HCT116 (cell line): Measurements from ENCODE around the gene LPAR3. TPM values are rescaled to one million over a fixed set of nuclear protein-coding genes. Genes with fewer than 3 reads are reported as not detected.
"Not testable (repeated sequence)": the region's sequence is repeated elsewhere in the genome, so short reads cannot be mapped to it uniquely, and the experiment has no call there.

ENCODE experiments used
- ATAC-seq: fragments of 200-7000 bp; cut with Tn5 transposase; 2 replicates; pipeline ENCODE4 v1.9.1; 2020; ENCODE audit warnings: mild to moderate bottlenecking, moderate library complexity
- BruUV-seq: library from RNA; stranded (reverse); fragments of 400-500 nt; replicated peaks from 2 replicates; lab custom pipeline; 2021; lab: Mats Ljungman, UMichigan
- CTCF ChIA-PET: fragments of 300-600 bp; sonication (Branson Sonifier 250); formaldehyde crosslinking; loops from one replicate; lab custom pipeline; 2021; ENCODE audit warnings: antibody characterized with exemption; lab: Charles Lee
- POLR2A ChIA-PET: fragments of 300-600, 350-600 bp; sonication (Branson Sonifier 250); formaldehyde crosslinking; loops from one replicate; lab custom pipeline; 2021; ENCODE audit warnings: antibody characterized with exemption; lab: Charles Lee
- RAD21 ChIA-PET, 2 experiments: fragments of 300-600 bp; sonication (Branson Sonifier 250); formaldehyde crosslinking; loops; one replicate each; lab custom pipeline; 2023; ENCODE audit warnings: low total read pairs in 2 of 2; ENCODE audit not compliant: uncharacterized antibody in 2 of 2, unreplicated experiment in 2 of 2, low non-redundant PET in 1 of 2; lab: Charles Lee
- DNase-seq: peaks from one replicate; pipeline ENCODE4 v3.0.0-alpha.2; 2010; ENCODE audit warnings: low read depth, low spot score
- H2AFZ ChIP-seq: fragments of 200-600 bp; shearing (Covaris generic), sonication (generic); 2 replicates; pipeline ENCODE4 v1.6.1; 2017; ENCODE audit warnings: low read depth, mixed run types, mixed read lengths, antibody characterized with exemption, low read length; ENCODE audit not compliant: poor library complexity, severe bottlenecking
- H3K27ac ChIP-seq: 2 replicates; pipeline ENCODE4 v1.5.1; 2012; ENCODE audit warnings: low read depth, low read length
- H3K27me3 ChIP-seq: fragments of 200-600 bp; sonication (generic); 2 replicates; pipeline ENCODE4 v1.6.1; 2016; ENCODE audit warnings: mixed run types, low read length, mixed read lengths; ENCODE audit not compliant: insufficient read depth
- H3K36me3 ChIP-seq, 2 experiments: fragments of 200-500 bp in 1 of 2; fragments of 200-600 bp in 1 of 2; sonication (Bioruptor generic) in 1 of 2; sonication (generic) in 1 of 2; 2 replicates each; pipeline versions ENCODE4 v1.5.1 to v1.6.1; 2014 to 2016; ENCODE audit warnings: low read length in 2 of 2, inconsistent platforms in 1 of 2, mixed read lengths in 1 of 2, mixed run types in 1 of 2; ENCODE audit not compliant: insufficient read depth in 2 of 2, control insufficient read depth in 1 of 2
- H3K4me1 ChIP-seq, 2 experiments: fragments of 200-600 bp in 1 of 2; sonication (generic) in 1 of 2; 2 replicates each; pipeline versions ENCODE4 v1.5.1 to v1.6.1; 2012 to 2017; ENCODE audit warnings: low read length in 2 of 2, inconsistent platforms in 1 of 2, mild to moderate bottlenecking in 1 of 2, mixed read lengths in 1 of 2, mixed run types in 1 of 2, moderate library complexity in 1 of 2; ENCODE audit not compliant: insufficient read depth in 2 of 2, control insufficient read depth in 1 of 2
- H3K4me2 ChIP-seq: fragments of 200-600 bp; sonication (generic); 2 replicates; pipeline ENCODE4 v1.6.1; 2017; ENCODE audit warnings: mixed run types, low read length, mixed read lengths
- H3K4me3 ChIP-seq, 2 experiments: fragments of 200-600 bp in 1 of 2; sonication (generic) in 1 of 2; replicated peaks in 1 of 2; 2 replicates each; pipeline ENCODE4 v1.5.1; 2011 to 2016; ENCODE audit warnings: low read length in 2 of 2, control low read depth in 1 of 2, low read depth in 1 of 2, mild to moderate bottlenecking in 1 of 2, mixed read lengths in 1 of 2, mixed run types in 1 of 2
- H3K79me2 ChIP-seq: fragments of 200-600 bp; sonication (generic); 2 replicates; pipeline ENCODE4 v1.6.1; 2017; ENCODE audit warnings: mild to moderate bottlenecking, mixed run types, low read length, moderate library complexity, mixed read lengths; ENCODE audit not compliant: insufficient read depth
- H3K9ac ChIP-seq: fragments of 200-600 bp; sonication (generic); 2 replicates; pipeline ENCODE4 v1.6.1; 2016; ENCODE audit warnings: low read length, mixed read lengths
- H3K9me2 ChIP-seq: fragments of 200-600 bp; sonication (generic), shearing (Covaris generic); 2 replicates; pipeline ENCODE4 v1.6.1; 2017; ENCODE audit warnings: mixed run types, mild to moderate bottlenecking, moderate library complexity; ENCODE audit not compliant: insufficient read depth
- H3K9me3 ChIP-seq, 2 experiments: fragments of 200-500 bp in 1 of 2; fragments of 200-600 bp in 1 of 2; sonication (Bioruptor generic) in 1 of 2; sonication (generic) in 1 of 2; 2 replicates each; pipeline ENCODE4 v1.6.1; 2014 to 2017; ENCODE audit warnings: low read length in 2 of 2, mixed read lengths in 2 of 2, inconsistent platforms in 1 of 2, low read depth in 1 of 2, mild to moderate bottlenecking in 1 of 2, mixed run types in 1 of 2, moderate library complexity in 1 of 2; ENCODE audit not compliant: control insufficient read depth in 1 of 2, insufficient read depth in 1 of 2
- H4K20me1 ChIP-seq: fragments of 200-600 bp; sonication (generic), shearing (Covaris generic); 2 replicates; pipeline ENCODE4 v1.6.1; 2017; ENCODE audit warnings: mixed run types, mild to moderate bottlenecking, moderate library complexity; ENCODE audit not compliant: insufficient read depth
- CBX3 ChIP-seq: IDR thresholded peaks from 2 replicates; pipeline ENCODE4 v1.6.1; 2012; ENCODE audit warnings: low read depth
- ELF1 ChIP-seq: IDR thresholded peaks from 2 replicates; pipeline ENCODE4 v1.6.1; 2012; ENCODE audit warnings: low read depth, borderline replicate concordance
- FOSL1 ChIP-seq: IDR thresholded peaks from 2 replicates; pipeline ENCODE4 v1.6.1; 2012; ENCODE audit warnings: low read depth
- JUND ChIP-seq: IDR thresholded peaks from 2 replicates; pipeline ENCODE4 v1.6.1; 2012
- POLR2A ChIP-seq: IDR thresholded peaks from 2 replicates; pipeline ENCODE4 v1.7.0; 2011; ENCODE audit warnings: borderline replicate concordance; ENCODE audit not compliant: insufficient read depth, insufficient read length; ENCODE audit errors: extremely low read depth
- SIN3A ChIP-seq: IDR thresholded peaks from 2 replicates; pipeline ENCODE4 v1.6.1; 2012; ENCODE audit warnings: low read depth
- intact Hi-C: fragments of 100-400 bp; cut with micrococcal nuclease; formaldehyde crosslinking; loops from 2 replicates; pipeline ENCODE4 v1.10.0; 2022
- total RNA-seq: library from RNA; stranded (reverse); gene quantifications from one replicate; pipeline ENCODE4 v1.2.1, GENCODE V29; 2021; ENCODE audit not compliant: unreplicated experiment

LPAR3 gene
- total RNA-seq, 1 experiment from 2014 or later, result 27.2 TPM

DNA sequence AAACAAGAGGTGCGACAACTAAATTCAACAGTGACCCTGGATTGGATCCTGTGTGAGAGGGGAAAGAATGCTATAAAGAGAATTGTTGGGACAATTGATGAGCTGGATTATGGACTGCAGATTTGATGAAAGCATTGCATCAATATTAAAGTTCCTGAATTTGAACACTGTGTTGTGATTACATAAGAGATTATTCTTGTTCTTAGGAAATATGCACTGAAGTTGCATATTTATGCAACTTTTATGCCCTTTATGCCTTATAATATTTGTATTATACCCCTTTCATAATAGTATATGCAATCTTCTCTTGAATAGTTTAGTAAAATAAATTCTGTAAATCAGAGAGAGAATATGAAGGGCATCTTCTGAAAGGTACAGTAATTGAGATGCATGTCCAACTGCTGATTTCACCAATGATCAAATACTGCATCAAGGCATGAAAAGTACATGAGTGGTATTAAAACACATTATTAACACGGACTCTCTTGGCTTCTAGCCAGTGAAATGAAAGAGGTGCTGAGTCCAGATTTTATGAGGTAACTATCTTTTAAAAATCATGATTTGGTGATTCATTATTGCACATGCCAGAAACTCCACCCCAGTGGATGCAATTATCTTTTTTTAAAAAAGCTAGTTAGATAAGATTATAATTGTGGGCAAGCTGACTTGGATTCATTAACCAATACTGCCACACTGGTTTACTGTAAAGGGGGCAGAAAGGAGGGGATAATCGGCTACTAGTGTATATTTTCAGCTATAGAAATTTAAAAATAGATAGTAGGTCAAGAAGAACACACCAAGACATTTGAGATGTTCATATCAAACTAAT, 19.9 kb upstream of the LPAR3 start:
- Histone ChIP-seq H3K79me2 (no peaks in the 10 kb centered on the region), H4K20me1 (no peaks in the 10 kb centered on the region), H2AFZ (no peak overlapping the region)
- RAD21 ChIA-PET, result no interaction called here
- DNase-seq, result no peak
- intact Hi-C loops, result no loop called here
- TF ChIP-seq ELF1 (no peak), JUND (no peak), FOSL1 (no peak), CBX3 (no peak), SIN3A (no peak), POLR2A (no peak)
- TF ChIP-seq, all 23 proteins: peak for 0
- Histone ChIP-seq H3K4me1 (no peaks in the 10 kb centered on the region), H3K36me3 (no peaks in the 10 kb centered on the region), H3K9ac (no peak overlapping the region), H3K4me3 (no peak overlapping the region), H3K9me3 (no peaks in the 10 kb centered on the region), H3K9me2 (no peaks in the 10 kb centered on the region), H3K27me3 (no peaks in the 10 kb centered on the region), H3K4me2 (no peak overlapping the region), H3K27ac (no peak overlapping the region)
- no TSS peak for BruUV-seq
- CTCF ChIA-PET, result no interaction called here
- POLR2A ChIA-PET, result no interaction called here
- no peak for ATAC-seq

DNA sequence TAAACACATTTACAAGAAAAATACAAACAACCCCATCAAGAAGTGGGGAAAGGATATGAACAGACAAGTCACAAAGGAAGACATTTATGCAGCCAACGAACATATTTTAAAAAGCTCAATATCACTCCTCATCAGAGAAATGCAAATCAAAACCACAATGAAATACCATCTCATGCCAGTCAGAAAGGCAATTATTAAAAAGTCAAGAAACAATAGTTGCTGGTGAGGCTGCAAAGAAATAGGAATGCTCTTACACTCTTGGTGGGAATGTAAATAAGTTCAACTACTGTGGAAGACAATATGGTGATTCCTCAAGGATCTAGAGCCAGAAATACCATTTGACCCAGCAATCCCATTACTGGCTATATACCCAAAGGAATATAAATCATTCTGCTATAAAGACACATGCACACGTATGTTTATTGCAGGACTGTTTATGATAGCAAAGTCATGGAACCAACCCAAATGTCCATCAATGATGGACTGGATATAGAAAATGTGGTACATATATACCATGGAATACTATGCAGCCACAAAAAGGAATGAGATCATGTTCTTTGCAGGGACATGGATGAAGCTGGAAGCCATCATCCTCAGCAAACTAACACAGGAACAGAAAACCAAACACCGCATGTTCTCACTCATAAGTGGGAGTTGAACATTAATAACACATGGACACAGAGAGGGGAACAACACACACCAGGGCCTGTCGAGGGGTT, 15.9 kb upstream of the LPAR3 start:
- POLR2A ChIA-PET, H4K20me1 ChIP-seq, H2AFZ ChIP-seq, RAD21 ChIA-PET, H3K9ac ChIP-seq, H3K79me2 ChIP-seq, H3K9me2 ChIP-seq, H3K4me1 ChIP-seq, H3K4me3 ChIP-seq, H3K36me3 ChIP-seq, CTCF ChIA-PET, H3K27me3 ChIP-seq, H3K9me3 ChIP-seq, H3K27ac ChIP-seq, intact Hi-C loops, H3K4me2 ChIP-seq, BruUV-seq, ATAC-seq, DNase-seq: not testable (repeated sequence)
